ENCODE data around the gene DHDH.

The DHDH gene

GRCh38 chr19:48935864-48936263 lies 2.4 kb downstream of the DHDH start:
- no peaks in the 10 kb centered on the region for H4K20me1 ChIP-seq (ENCODE audit: control insufficient read depth, insufficient read depth, low read depth, low read length)
- H3K4me2 ChIP-seq (ENCODE audit: low read length), result no peak overlapping the region
- H3K36me3 ChIP-seq (ENCODE audit: control insufficient read depth, low read length), result no peaks in the 10 kb centered on the region
- peaks cover 15% of the 10 kb centered on the region for H3K4me1 ChIP-seq (ENCODE audit: control insufficient read depth, low read length)
- H3K27me3 ChIP-seq (ENCODE audit: control insufficient read depth, low read length), result peaks cover 3% of the 10 kb centered on the region; the same call in 1 of the 2 replicates
- H3K27ac ChIP-seq (ENCODE audit: low read depth, low read length), result no peak overlapping the region
- H3K4me3 ChIP-seq (ENCODE audit: low read length), result no peak overlapping the region
- no peaks in the 10 kb centered on the region for H3K9me2 ChIP-seq (replicated peaks; ENCODE audit: control insufficient read depth, low read length)
- no peaks in the 10 kb centered on the region for H3K79me2 ChIP-seq (ENCODE audit: control insufficient read depth, low read length)
- no peaks in the 10 kb centered on the region for H3K9me3 ChIP-seq (ENCODE audit: control insufficient read depth, insufficient read depth, low read length)
- peaks cover 10% of the 10 kb centered on the region for H3F3A ChIP-seq (ENCODE audit: control insufficient read depth, insufficient read depth)
- TF ChIP-seq CTCF (IDR thresholded peaks at IDR 0.05; ENCODE audit: low read depth, low read length, poor library complexity, severe bottlenecking) (no peak), EZH2phosphoT487 (IDR thresholded peaks at IDR 0.05; ENCODE audit: borderline replicate concordance, low read length) (no peak)

GRCh38 chr19:48938256-48938655 lies 4.8 kb downstream of the DHDH start:
- Histone ChIP-seq H3K4me2 (ENCODE audit: low read length) (no peak overlapping the region), H3K36me3 (ENCODE audit: control insufficient read depth, low read length) (no peaks in the 10 kb centered on the region), H3F3A (ENCODE audit: control insufficient read depth, insufficient read depth) (peaks cover 3% of the 10 kb centered on the region; the same call in 1 of the 2 replicates), H3K4me1 (ENCODE audit: control insufficient read depth, low read length) (peaks cover 9% of the 10 kb centered on the region), H3K27me3 (ENCODE audit: control insufficient read depth, low read length) (no peaks in the 10 kb centered on the region), H3K4me3 (ENCODE audit: low read length) (no peak overlapping the region), H3K79me2 (ENCODE audit: control insufficient read depth, low read length) (no peaks in the 10 kb centered on the region), H3K9me2 (replicated peaks; ENCODE audit: control insufficient read depth, low read length) (no peaks in the 10 kb centered on the region), H3K27ac (ENCODE audit: low read depth, low read length) (no peak overlapping the region), H4K20me1 (ENCODE audit: control insufficient read depth, insufficient read depth, low read depth, low read length) (no peaks in the 10 kb centered on the region), H3K9me3 (ENCODE audit: control insufficient read depth, insufficient read depth, low read length) (no peaks in the 10 kb centered on the region)
- no peak for TF ChIP-seq CTCF (IDR thresholded peaks at IDR 0.05; ENCODE audit: low read depth, low read length, poor library complexity, severe bottlenecking)

GRCh38 chr19:48940902-48941301 lies 7.4 kb downstream of the DHDH start:
- Histone ChIP-seq H3F3A (ENCODE audit: control insufficient read depth, insufficient read depth) (no peaks in the 10 kb centered on the region), H3K4me3 (ENCODE audit: low read length) (no peak overlapping the region), H3K9me2 (replicated peaks; ENCODE audit: control insufficient read depth, low read length) (no peaks in the 10 kb centered on the region), H3K27ac (ENCODE audit: low read depth, low read length) (no peak overlapping the region), H3K79me2 (ENCODE audit: control insufficient read depth, low read length) (no peaks in the 10 kb centered on the region), H3K36me3 (ENCODE audit: control insufficient read depth, low read length) (no peaks in the 10 kb centered on the region), H3K4me2 (ENCODE audit: low read length) (no peak overlapping the region), H3K27me3 (ENCODE audit: control insufficient read depth, low read length) (no peaks in the 10 kb centered on the region), H4K20me1 (ENCODE audit: control insufficient read depth, insufficient read depth, low read depth, low read length) (no peaks in the 10 kb centered on the region), H3K9me3 (ENCODE audit: control insufficient read depth, insufficient read depth, low read length) (no peaks in the 10 kb centered on the region), H3K4me1 (ENCODE audit: control insufficient read depth, low read length) (no peaks in the 10 kb centered on the region)
- TF ChIP-seq CTCF (IDR thresholded peaks at IDR 0.05; ENCODE audit: low read depth, low read length, poor library complexity, severe bottlenecking), result no peak
- TF ChIP-seq EZH2phosphoT487 (IDR thresholded peaks at IDR 0.05; ENCODE audit: borderline replicate concordance, low read length), result no peak

GRCh38 chr19:48943081-48943480 lies 9.6 kb downstream of the DHDH start:
- TF ChIP-seq CTCF (IDR thresholded peaks at IDR 0.05; ENCODE audit: low read depth, low read length, poor library complexity, severe bottlenecking), result no peak
- TF ChIP-seq EZH2phosphoT487 (IDR thresholded peaks at IDR 0.05; ENCODE audit: borderline replicate concordance, low read length), result no peak
- Histone ChIP-seq H3K36me3 (ENCODE audit: control insufficient read depth, low read length) (no peaks in the 10 kb centered on the region), H3K4me2 (ENCODE audit: low read length) (no peak overlapping the region), H3F3A (ENCODE audit: control insufficient read depth, insufficient read depth) (no peaks in the 10 kb centered on the region), H3K27me3 (ENCODE audit: control insufficient read depth, low read length) (no peaks in the 10 kb centered on the region), H3K9me2 (replicated peaks; ENCODE audit: control insufficient read depth, low read length) (no peaks in the 10 kb centered on the region), H3K4me3 (ENCODE audit: low read length) (no peak overlapping the region), H3K79me2 (ENCODE audit: control insufficient read depth, low read length) (no peaks in the 10 kb centered on the region), H3K27ac (ENCODE audit: low read depth, low read length) (no peak overlapping the region), H3K4me1 (ENCODE audit: control insufficient read depth, low read length) (no peaks in the 10 kb centered on the region), H3K9me3 (ENCODE audit: control insufficient read depth, insufficient read depth, low read length) (peaks cover 14% of the 10 kb centered on the region), H4K20me1 (ENCODE audit: control insufficient read depth, insufficient read depth, low read depth, low read length) (no peaks in the 10 kb centered on the region)

Data from DOHH2 (cell line).